HCT116 (cell line): ENCODE data around the gene MAML3. TPM values are rescaled to one million over a fixed set of nuclear protein-coding genes. Genes with fewer than 3 reads are reported as not detected.

ENCODE experiments used
- ATAC-seq: fragments of 200-7000 bp; cut with Tn5 transposase; 2 replicates; pipeline ENCODE4 v1.9.1; 2020; ENCODE audit warnings: mild to moderate bottlenecking, moderate library complexity
- BruUV-seq: library from RNA; stranded (reverse); fragments of 400-500 nt; replicated peaks from 2 replicates; lab custom pipeline; 2021; lab: Mats Ljungman, UMichigan
- CTCF ChIA-PET: fragments of 300-600 bp; sonication (Branson Sonifier 250); formaldehyde crosslinking; loops from one replicate; lab custom pipeline; 2021; ENCODE audit warnings: antibody characterized with exemption; lab: Charles Lee
- POLR2A ChIA-PET: fragments of 300-600, 350-600 bp; sonication (Branson Sonifier 250); formaldehyde crosslinking; loops from one replicate; lab custom pipeline; 2021; ENCODE audit warnings: antibody characterized with exemption; lab: Charles Lee
- RAD21 ChIA-PET, 2 experiments: fragments of 300-600 bp; sonication (Branson Sonifier 250); formaldehyde crosslinking; loops; one replicate each; lab custom pipeline; 2023; ENCODE audit warnings: low total read pairs in 2 of 2; ENCODE audit not compliant: uncharacterized antibody in 2 of 2, unreplicated experiment in 2 of 2, low non-redundant PET in 1 of 2; lab: Charles Lee
- DNase-seq: peaks from one replicate; pipeline ENCODE4 v3.0.0-alpha.2; 2010; ENCODE audit warnings: low read depth, low spot score
- H2AFZ ChIP-seq: fragments of 200-600 bp; shearing (Covaris generic), sonication (generic); 2 replicates; pipeline ENCODE4 v1.6.1; 2017; ENCODE audit warnings: low read depth, mixed run types, mixed read lengths, antibody characterized with exemption, low read length; ENCODE audit not compliant: poor library complexity, severe bottlenecking
- H3K27ac ChIP-seq: 2 replicates; pipeline ENCODE4 v1.5.1; 2012; ENCODE audit warnings: low read depth, low read length
- H3K27me3 ChIP-seq: fragments of 200-600 bp; sonication (generic); 2 replicates; pipeline ENCODE4 v1.6.1; 2016; ENCODE audit warnings: mixed run types, low read length, mixed read lengths; ENCODE audit not compliant: insufficient read depth
- H3K36me3 ChIP-seq, 2 experiments: fragments of 200-500 bp in 1 of 2; fragments of 200-600 bp in 1 of 2; sonication (Bioruptor generic) in 1 of 2; sonication (generic) in 1 of 2; 2 replicates each; pipeline versions ENCODE4 v1.5.1 to v1.6.1; 2014 to 2016; ENCODE audit warnings: low read length in 2 of 2, inconsistent platforms in 1 of 2, mixed read lengths in 1 of 2, mixed run types in 1 of 2; ENCODE audit not compliant: insufficient read depth in 2 of 2, control insufficient read depth in 1 of 2
- H3K4me1 ChIP-seq, 2 experiments: fragments of 200-600 bp in 1 of 2; sonication (generic) in 1 of 2; 2 replicates each; pipeline versions ENCODE4 v1.5.1 to v1.6.1; 2012 to 2017; ENCODE audit warnings: low read length in 2 of 2, inconsistent platforms in 1 of 2, mild to moderate bottlenecking in 1 of 2, mixed read lengths in 1 of 2, mixed run types in 1 of 2, moderate library complexity in 1 of 2; ENCODE audit not compliant: insufficient read depth in 2 of 2, control insufficient read depth in 1 of 2
- H3K4me2 ChIP-seq: fragments of 200-600 bp; sonication (generic); 2 replicates; pipeline ENCODE4 v1.6.1; 2017; ENCODE audit warnings: mixed run types, low read length, mixed read lengths
- H3K4me3 ChIP-seq, 2 experiments: fragments of 200-600 bp in 1 of 2; sonication (generic) in 1 of 2; replicated peaks in 1 of 2; 2 replicates each; pipeline ENCODE4 v1.5.1; 2011 to 2016; ENCODE audit warnings: low read length in 2 of 2, control low read depth in 1 of 2, low read depth in 1 of 2, mild to moderate bottlenecking in 1 of 2, mixed read lengths in 1 of 2, mixed run types in 1 of 2
- H3K79me2 ChIP-seq: fragments of 200-600 bp; sonication (generic); 2 replicates; pipeline ENCODE4 v1.6.1; 2017; ENCODE audit warnings: mild to moderate bottlenecking, mixed run types, low read length, moderate library complexity, mixed read lengths; ENCODE audit not compliant: insufficient read depth
- H3K9ac ChIP-seq: fragments of 200-600 bp; sonication (generic); 2 replicates; pipeline ENCODE4 v1.6.1; 2016; ENCODE audit warnings: low read length, mixed read lengths
- H3K9me2 ChIP-seq: fragments of 200-600 bp; sonication (generic), shearing (Covaris generic); 2 replicates; pipeline ENCODE4 v1.6.1; 2017; ENCODE audit warnings: mixed run types, mild to moderate bottlenecking, moderate library complexity; ENCODE audit not compliant: insufficient read depth
- H3K9me3 ChIP-seq, 2 experiments: fragments of 200-500 bp in 1 of 2; fragments of 200-600 bp in 1 of 2; sonication (Bioruptor generic) in 1 of 2; sonication (generic) in 1 of 2; 2 replicates each; pipeline ENCODE4 v1.6.1; 2014 to 2017; ENCODE audit warnings: low read length in 2 of 2, mixed read lengths in 2 of 2, inconsistent platforms in 1 of 2, low read depth in 1 of 2, mild to moderate bottlenecking in 1 of 2, mixed run types in 1 of 2, moderate library complexity in 1 of 2; ENCODE audit not compliant: control insufficient read depth in 1 of 2, insufficient read depth in 1 of 2
- H4K20me1 ChIP-seq: fragments of 200-600 bp; sonication (generic), shearing (Covaris generic); 2 replicates; pipeline ENCODE4 v1.6.1; 2017; ENCODE audit warnings: mixed run types, mild to moderate bottlenecking, moderate library complexity; ENCODE audit not compliant: insufficient read depth
- CEBPB ChIP-seq: IDR thresholded peaks from 2 replicates; pipeline ENCODE4 v1.6.1; 2012; ENCODE audit warnings: low read depth
- EZH2 ChIP-seq: fragments of 200-600 bp; sonication (generic); IDR thresholded peaks from 2 replicates; pipeline ENCODE4 v1.6.1; 2017; ENCODE audit warnings: antibody characterized with exemption, mixed run types
- EZH2phosphoT487 ChIP-seq: fragments of 200-600 bp; IDR thresholded peaks from 2 replicates; pipeline ENCODE4 v1.6.1; 2018; ENCODE audit warnings: antibody characterized with exemption, borderline replicate concordance
- JUND ChIP-seq: IDR thresholded peaks from 2 replicates; pipeline ENCODE4 v1.6.1; 2012
- POLR2A ChIP-seq: IDR thresholded peaks from 2 replicates; pipeline ENCODE4 v1.7.0; 2011; ENCODE audit warnings: borderline replicate concordance; ENCODE audit not compliant: insufficient read depth, insufficient read length; ENCODE audit errors: extremely low read depth
- SIN3A ChIP-seq: IDR thresholded peaks from 2 replicates; pipeline ENCODE4 v1.6.1; 2012; ENCODE audit warnings: low read depth
- SRF ChIP-seq: IDR thresholded peaks from 2 replicates; pipeline ENCODE4 v1.6.1; 2012; ENCODE audit warnings: low read depth
- YY1 ChIP-seq: IDR thresholded peaks from 2 replicates; pipeline ENCODE4 v1.6.1; 2011; ENCODE audit warnings: low read length, low read depth, moderate library complexity, mild to moderate bottlenecking; ENCODE audit not compliant: insufficient replicate concordance; ENCODE audit errors: extremely low read depth
- ZNF274 ChIP-seq: fragments of 200-500 bp; sonication (Bioruptor generic); IDR thresholded peaks from 2 replicates; pipeline ENCODE4 v1.6.1; 2014; ENCODE audit warnings: mild to moderate bottlenecking, low read depth, low read length, inconsistent platforms
- intact Hi-C: fragments of 100-400 bp; cut with micrococcal nuclease; formaldehyde crosslinking; loops from 2 replicates; pipeline ENCODE4 v1.10.0; 2022
- total RNA-seq: library from RNA; stranded (reverse); gene quantifications from one replicate; pipeline ENCODE4 v1.2.1, GENCODE V29; 2021; ENCODE audit not compliant: unreplicated experiment
- TF ChIP-seq, protein P1 (sequence below): IDR thresholded peaks from 2 replicates; pipeline ENCODE4 v1.6.1; 2012; ENCODE audit warnings: low read depth

Gene MAML3
- total RNA-seq, 1 experiment from 2014 or later, result 3.1 TPM

DNA sequence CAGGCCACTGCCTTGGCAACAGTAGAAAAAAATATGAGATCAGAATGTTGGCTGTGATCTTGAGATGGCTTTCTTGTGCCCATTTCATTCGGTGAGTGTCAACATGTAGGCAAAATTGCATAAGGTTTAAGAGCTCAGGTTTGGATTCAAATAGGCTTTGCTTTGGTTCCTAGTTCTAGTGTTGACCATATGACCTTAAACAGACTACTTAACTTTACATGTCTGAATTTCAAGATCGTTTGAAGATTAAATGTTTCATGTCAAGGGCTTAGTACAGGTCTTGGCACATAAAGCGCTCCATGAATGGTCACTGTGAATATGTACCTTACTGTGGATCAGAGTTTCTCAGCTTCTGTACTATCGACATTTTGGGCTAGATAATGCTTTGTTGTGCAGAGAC is 284.2 kb downstream of the MAML3 start:
- ChIA-PET POLR2A (no interaction called here), CTCF (no interaction called here), RAD21 (no interaction called here)
- Histone ChIP-seq H3K4me2 (no peak overlapping the region), H3K79me2 (no peaks in the 10 kb centered on the region), H3K36me3 (no peaks in the 10 kb centered on the region), H3K9me3 (no peaks in the 10 kb centered on the region), H3K27me3 (no peaks in the 10 kb centered on the region), H3K9me2 (no peaks in the 10 kb centered on the region), H3K9ac (no peak overlapping the region), H3K4me3 (no peak overlapping the region), H3K4me1 (no peaks in the 10 kb centered on the region), H2AFZ (no peak overlapping the region), H4K20me1 (no peaks in the 10 kb centered on the region), H3K27ac (no peak overlapping the region)
- intact Hi-C loops, result no loop called here
- BruUV-seq, result no TSS peak
- DNase-seq (no peak), ATAC-seq (no peak)
- no peak for TF ChIP-seq ZNF274
- no peak for TF ChIP-seq JUND
- no peak for TF ChIP-seq SIN3A
- TF ChIP-seq, protein P1, sequence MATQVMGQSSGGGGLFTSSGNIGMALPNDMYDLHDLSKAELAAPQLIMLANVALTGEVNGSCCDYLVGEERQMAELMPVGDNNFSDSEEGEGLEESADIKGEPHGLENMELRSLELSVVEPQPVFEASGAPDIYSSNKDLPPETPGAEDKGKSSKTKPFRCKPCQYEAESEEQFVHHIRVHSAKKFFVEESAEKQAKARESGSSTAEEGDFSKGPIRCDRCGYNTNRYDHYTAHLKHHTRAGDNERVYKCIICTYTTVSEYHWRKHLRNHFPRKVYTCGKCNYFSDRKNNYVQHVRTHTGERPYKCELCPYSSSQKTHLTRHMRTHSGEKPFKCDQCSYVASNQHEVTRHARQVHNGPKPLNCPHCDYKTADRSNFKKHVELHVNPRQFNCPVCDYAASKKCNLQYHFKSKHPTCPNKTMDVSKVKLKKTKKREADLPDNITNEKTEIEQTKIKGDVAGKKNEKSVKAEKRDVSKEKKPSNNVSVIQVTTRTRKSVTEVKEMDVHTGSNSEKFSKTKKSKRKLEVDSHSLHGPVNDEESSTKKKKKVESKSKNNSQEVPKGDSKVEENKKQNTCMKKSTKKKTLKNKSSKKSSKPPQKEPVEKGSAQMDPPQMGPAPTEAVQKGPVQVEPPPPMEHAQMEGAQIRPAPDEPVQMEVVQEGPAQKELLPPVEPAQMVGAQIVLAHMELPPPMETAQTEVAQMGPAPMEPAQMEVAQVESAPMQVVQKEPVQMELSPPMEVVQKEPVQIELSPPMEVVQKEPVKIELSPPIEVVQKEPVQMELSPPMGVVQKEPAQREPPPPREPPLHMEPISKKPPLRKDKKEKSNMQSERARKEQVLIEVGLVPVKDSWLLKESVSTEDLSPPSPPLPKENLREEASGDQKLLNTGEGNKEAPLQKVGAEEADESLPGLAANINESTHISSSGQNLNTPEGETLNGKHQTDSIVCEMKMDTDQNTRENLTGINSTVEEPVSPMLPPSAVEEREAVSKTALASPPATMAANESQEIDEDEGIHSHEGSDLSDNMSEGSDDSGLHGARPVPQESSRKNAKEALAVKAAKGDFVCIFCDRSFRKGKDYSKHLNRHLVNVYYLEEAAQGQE, result no peak
- no peak for TF ChIP-seq EZH2phosphoT487
- TF ChIP-seq SRF, result no peak
- no peak for TF ChIP-seq EZH2
- TF ChIP-seq CEBPB, result no peak
- no peak for TF ChIP-seq YY1
- TF ChIP-seq POLR2A, result no peak
